Spinal cord (tissue), 10 donors: Measurements from ENCODE around the gene RAB3A. TPM values are rescaled to one million over a fixed set of nuclear protein-coding genes. Genes with fewer than 3 reads are reported as not detected.

ENCODE experiments used
- DNase-seq, 6 donors: peaks; one replicate each; pipeline versions ENCODE4 v3.0.0 to v3.0.0-alpha.2; 2013 to 2015; ENCODE audit warnings: low spot score in 6 of 6, low read depth in 4 of 6
- H3K27ac ChIP-seq: one replicate; pipeline ENCODE4 v1.5.1; 2013; ENCODE audit warnings: low read depth, low read length, control low read depth
- H3K27me3 ChIP-seq: one replicate; pipeline ENCODE4 v1.6.1; 2013; ENCODE audit warnings: low read length; ENCODE audit not compliant: control insufficient read depth, insufficient read depth
- H3K36me3 ChIP-seq: one replicate; pipeline ENCODE4 v1.6.1; 2013; ENCODE audit warnings: low read length; ENCODE audit not compliant: control insufficient read depth, insufficient read depth
- H3K4me1 ChIP-seq: one replicate; pipeline ENCODE4 v1.6.1; 2013; ENCODE audit warnings: low read length; ENCODE audit not compliant: control insufficient read depth, insufficient read depth
- H3K4me3 ChIP-seq: one replicate; pipeline ENCODE4 v1.5.1; 2013; ENCODE audit warnings: low read depth, low read length, control low read depth
- H3K9me3 ChIP-seq: one replicate; pipeline ENCODE4 v1.6.1; 2013; ENCODE audit warnings: low read length; ENCODE audit not compliant: control insufficient read depth, insufficient read depth
- WGBS: methylation state at CpG from one replicate; pipeline ENCODE4 v1.1.5; 2013; ENCODE audit warnings: missing lambda C conversion rate; ENCODE audit not compliant: insufficient coverage; 5-methylcytosine and 5-hydroxymethylcytosine counted together
- polyA plus RNA-seq, 2 donors: library from polyadenylated mRNA; unstranded; fragments of 120-200 nt; gene quantifications; one replicate each; pipeline ENCODE4 v1.2.1, GENCODE V29; 2013; ENCODE audit not compliant: insufficient read length in 2 of 2
- total RNA-seq, 2 donors: library from RNA; depleted of rRNA in 1 of 2; stranded (reverse); fragments of 120-200 nt in 1 of 2; fragments of >200 nt in 1 of 2; gene quantifications; one replicate each; pipeline versions ENCODE4 v1.2.3 to v1.2.4, GENCODE V29; 2013 to 2014
- donor health status: healthy.

RAB3A gene
- total and polyA plus RNA-seq, 4 donors: 26.7 to 342 (median 211) TPM

DNA sequence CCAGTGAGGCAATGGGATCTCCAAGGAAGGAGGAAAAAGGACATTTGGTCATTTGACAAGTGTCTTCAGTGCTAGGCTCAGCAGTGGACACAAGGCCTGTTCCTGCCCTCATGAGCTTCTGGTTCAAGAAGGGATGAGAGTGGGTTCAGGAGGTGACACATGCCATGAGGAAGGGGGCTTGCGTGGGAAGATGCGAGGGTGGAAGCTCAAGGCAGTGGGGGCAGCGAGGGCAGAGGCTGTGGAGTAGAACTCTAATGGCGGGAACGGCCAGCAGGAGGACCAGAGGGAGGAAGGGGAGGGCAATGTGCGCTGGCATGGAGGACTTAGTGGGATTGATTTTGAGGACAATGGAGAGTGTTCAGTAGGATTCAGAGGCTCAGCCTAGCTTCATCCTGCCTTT lies 47.6 kb downstream of the RAB3A start:
- H3K4me1 ChIP-seq: peaks cover 70% of the 10 kb centered on the region
- H3K27ac ChIP-seq: peak overlapping the region; percentile 87
- H3K9me3 ChIP-seq: no peaks in the 10 kb centered on the region
- DNase-seq: peak in 1 of 6 donors; percentile 21
- WGBS: 85% methylated on average over 5 of the region's 6 CpGs
- H3K4me3 ChIP-seq: no peak overlapping the region
- H3K27me3 ChIP-seq: no peaks in the 10 kb centered on the region
- H3K36me3 ChIP-seq: peaks cover 48% of the 10 kb centered on the region

DNA sequence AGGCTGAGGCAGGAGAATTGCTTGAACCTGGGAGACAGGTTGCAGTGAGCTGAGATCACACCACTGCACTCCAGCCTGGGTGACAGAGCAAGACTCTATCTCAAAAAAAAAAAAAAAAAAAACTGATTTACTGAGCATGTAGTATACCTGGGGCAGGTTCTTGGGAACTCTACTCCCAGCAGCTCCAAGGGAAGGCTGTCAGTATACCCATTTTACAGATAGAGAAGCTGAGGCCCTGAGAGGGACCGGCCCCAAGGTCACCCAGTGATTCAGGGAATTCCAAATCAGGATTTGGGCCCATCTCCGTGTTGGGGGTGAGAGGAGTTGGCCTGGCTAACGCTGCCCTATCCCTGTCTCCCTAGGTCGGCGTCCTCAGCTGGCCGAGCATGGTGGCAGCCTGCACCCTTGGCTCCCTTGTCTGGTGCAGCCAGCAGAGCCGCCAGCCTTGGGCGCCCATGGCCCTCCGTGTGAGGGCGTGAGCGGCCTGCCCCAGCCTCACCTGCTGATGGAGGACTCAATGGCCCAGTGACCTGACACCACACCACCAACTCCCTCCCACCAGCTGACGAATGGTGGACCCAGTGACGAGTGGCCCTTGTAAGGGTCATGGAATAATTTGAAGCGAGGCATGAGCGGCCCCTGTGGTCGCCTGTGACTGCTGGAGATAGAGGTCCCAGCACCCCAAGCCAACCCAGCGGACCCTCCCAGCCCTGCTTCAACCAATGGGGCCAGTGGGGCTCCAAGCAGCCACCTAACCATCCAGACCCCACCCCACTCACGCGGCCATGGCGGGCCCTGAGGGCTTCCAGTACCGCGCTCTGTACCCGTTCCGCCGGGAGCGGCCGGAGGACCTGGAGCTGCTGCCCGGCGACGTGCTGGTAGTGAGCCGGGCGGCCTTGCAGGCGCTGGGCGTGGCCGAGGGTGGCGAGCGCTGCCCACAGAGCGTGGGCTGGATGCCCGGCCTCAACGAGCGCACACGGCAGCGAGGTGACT lies 48.5 kb downstream of the RAB3A start:
- Histone ChIP-seq H3K9me3 (no peaks in the 10 kb centered on the region), H3K27ac (no peak overlapping the region), H3K36me3 (peaks cover 46% of the 10 kb centered on the region), H3K27me3 (no peaks in the 10 kb centered on the region), H3K4me3 (no peak overlapping the region), H3K4me1 (peaks cover 67% of the 10 kb centered on the region)
- DNase-seq: no peak
- WGBS: 97% methylated on average over 37 of the region's 43 CpGs

- peak overlapping the region; percentile 88 for H3K4me3 ChIP-seq
- no peaks in the 10 kb centered on the region for H3K9me3 ChIP-seq
- no peaks in the 10 kb centered on the region for H3K27me3 ChIP-seq
- peak overlapping the region; percentile 67 for H3K27ac ChIP-seq
- peaks cover 50% of the 10 kb centered on the region for H3K36me3 ChIP-seq
- peak in 1 of 6 donors; percentile 34 for DNase-seq
- 3% methylated on average over 38 of the region's 38 CpGs for WGBS
- H3K4me1 ChIP-seq: peaks cover 63% of the 10 kb centered on the region
Observed at GRCh38 chr19:18153556-18154134, 50.2 kb downstream of the RAB3A start.

DNA sequence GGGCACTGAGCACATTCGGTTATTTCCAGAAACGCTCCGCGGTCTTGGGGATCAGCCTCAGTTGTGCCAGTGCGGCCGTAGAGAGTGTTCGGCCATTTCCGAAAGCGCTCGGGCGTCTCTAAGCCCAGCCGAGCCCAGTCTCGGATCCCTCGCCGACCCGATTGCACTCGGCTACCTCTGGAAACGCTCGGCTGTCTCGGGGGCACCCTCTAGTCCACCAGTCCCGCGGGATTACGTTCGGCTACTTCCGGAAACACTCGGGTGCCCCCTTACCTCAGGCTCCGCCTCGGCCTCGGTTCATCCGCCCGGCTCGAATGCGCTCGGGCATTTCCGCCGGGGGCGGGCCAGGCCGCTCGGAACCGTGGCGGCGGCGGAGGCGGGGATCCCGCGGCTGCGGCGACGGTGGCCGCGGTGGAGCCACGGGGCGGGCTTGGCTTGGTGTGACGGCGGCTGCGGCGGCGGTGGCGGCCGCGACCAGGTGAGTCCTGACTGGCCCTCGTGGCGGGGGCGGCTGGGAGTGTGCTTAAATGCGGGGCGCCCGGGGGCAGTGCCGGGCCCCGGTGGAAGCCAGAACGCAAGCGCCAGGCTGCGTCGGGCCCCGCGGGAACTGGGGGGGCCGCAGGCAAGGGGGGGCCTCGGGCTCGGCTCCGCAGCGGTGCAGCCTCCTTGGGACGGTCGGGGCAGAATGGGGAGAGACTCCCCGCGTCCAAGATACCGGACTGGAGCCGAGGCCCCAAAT lies 50.9 kb downstream of the RAB3A start, which contains the start of gene PIK3R2:
TSS of gene PIK3R2 (plus strand) at position 347 of the 739 bp plus-strand sequence. CDS start 2,717 bp downstream, outside the sequence.
- Histone ChIP-seq H3K4me3 (peak within 1 kb of the TSS; percentile 88), H3K36me3 (peaks cover 56% of the 10 kb centered on the region), H3K9me3 (no peaks in the 10 kb centered on the region), H3K27me3 (no peaks in the 10 kb centered on the region), H3K27ac (peak within 1 kb of the TSS; percentile 98), H3K4me1 (peaks cover 56% of the 10 kb centered on the region)
- under 1% methylated on average over 86 of the region's 86 CpGs for WGBS
- DNase-seq: peak; percentile 99 to 100 (median 100)

DNA sequence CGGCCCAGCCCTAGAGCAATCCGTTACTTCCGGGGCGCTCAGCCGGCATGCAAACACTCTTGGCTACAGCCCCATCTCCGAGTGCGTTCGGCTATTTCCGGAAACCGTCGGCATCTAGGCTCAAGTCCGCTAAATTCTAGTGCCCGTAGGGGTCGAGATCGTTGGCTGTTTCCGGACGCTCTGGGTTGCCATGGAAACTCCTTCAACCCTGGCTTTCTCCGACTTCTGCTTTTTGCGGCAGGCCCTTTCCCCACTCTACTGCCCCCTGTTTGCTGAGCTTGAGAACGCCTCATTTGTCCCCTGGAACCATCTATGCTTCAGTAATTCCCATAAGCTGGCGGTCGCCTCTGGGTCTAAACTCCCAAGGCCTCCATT lies 51.4 kb downstream of the RAB3A start:
- Histone ChIP-seq H3K27me3 (no peaks in the 10 kb centered on the region), H3K36me3 (peaks cover 57% of the 10 kb centered on the region), H3K27ac (peak overlapping the region; percentile 98), H3K4me1 (peaks cover 51% of the 10 kb centered on the region), H3K9me3 (no peaks in the 10 kb centered on the region), H3K4me3 (peak overlapping the region; percentile 88)
- under 1% methylated on average over 22 of the region's 22 CpGs for WGBS
- peak; percentile 95 to 100 (median 98) for DNase-seq

GRCh38 chr19:18150776-18151624 lies 52.8 kb downstream of the RAB3A start:
- Histone ChIP-seq H3K27me3 (no peaks in the 10 kb centered on the region), H3K9me3 (no peaks in the 10 kb centered on the region), H3K4me1 (peaks cover 38% of the 10 kb centered on the region), H3K4me3 (no peak overlapping the region), H3K36me3 (peaks cover 56% of the 10 kb centered on the region), H3K27ac (no peak overlapping the region)
- 82% methylated on average over 12 of the region's 18 CpGs for WGBS
- no peak for DNase-seq

DNA sequence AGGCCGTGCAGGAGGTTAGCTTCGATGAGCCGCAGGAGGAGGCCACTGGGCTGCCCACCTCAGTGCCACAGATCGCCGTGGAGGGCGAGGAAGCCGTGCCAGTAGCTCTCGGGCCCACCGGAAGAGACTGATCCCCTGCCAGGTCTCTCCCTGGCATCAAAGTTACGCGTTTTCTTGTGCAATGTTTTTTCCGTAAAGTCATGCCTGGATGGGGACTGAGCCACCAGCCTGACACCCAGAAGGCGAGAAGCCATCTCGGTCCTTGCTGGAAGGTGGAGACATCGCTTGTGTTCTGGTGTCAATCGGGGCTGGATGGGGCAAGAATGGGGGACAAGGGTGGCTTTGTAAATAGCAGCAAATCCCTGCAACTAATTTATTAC lies 54.3 kb downstream of the RAB3A start:
- Histone ChIP-seq H3K27ac (no peak overlapping the region), H3K36me3 (peaks cover 60% of the 10 kb centered on the region), H3K9me3 (no peaks in the 10 kb centered on the region), H3K27me3 (no peaks in the 10 kb centered on the region), H3K4me1 (peaks cover 28% of the 10 kb centered on the region), H3K4me3 (no peak overlapping the region)
- 89% methylated on average over 13 of the region's 16 CpGs for WGBS
- no peak for DNase-seq

- Histone ChIP-seq H3K27ac (no peak overlapping the region), H3K36me3 (peaks cover 79% of the 10 kb centered on the region), H3K9me3 (no peaks in the 10 kb centered on the region), H3K4me3 (no peak overlapping the region), H3K27me3 (no peaks in the 10 kb centered on the region), H3K4me1 (peaks cover 14% of the 10 kb centered on the region)
- DNase-seq: no peak
- WGBS: 95% methylated on average over 11 of the region's 13 CpGs
Observed at GRCh38 chr19:18147396-18147795, 56.4 kb downstream of the RAB3A start.
